Stimulated activated CD4-positive, alpha-beta T cell treated with anti-CD3 and anti-CD28 coated beads, Interleukin-1b, Interleukin-23, amount 100 ng/mL, for 48 hours (primary cell): ENCODE results near the gene FHIT.

Experiments
- DNase-seq: peaks from one replicate; pipeline ENCODE4 v3.0.0-alpha.2; 2020

The FHIT gene

DNA sequence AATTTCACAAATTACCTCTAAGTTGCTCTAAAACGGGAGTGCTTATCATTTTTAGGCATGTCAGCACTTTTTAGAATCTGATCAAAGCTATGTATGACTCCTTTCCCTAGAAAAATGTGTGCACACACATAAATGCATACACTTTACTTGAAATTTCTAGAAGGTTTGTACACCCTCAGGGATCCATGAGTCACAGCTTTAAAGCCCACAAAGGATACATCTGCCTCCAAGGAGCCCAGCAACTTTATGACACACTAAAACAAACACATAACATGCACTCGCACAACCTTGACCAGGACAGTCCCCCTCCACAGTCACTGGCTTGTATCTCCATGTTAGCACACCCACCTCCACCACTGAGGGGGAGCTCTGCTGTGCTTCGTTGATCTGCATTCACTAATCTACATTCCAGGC is 1479.5 kb downstream of the FHIT start:
- DNase-seq: no peak

- no peak for DNase-seq
These were observed 1482.0 kb downstream of the FHIT start for GRCh38 chr3:59769127-59769750.

GRCh38 chr3:59766200-59766872 is 1484.9 kb downstream of the FHIT start:
- DNase-seq: no peak

GRCh38 chr3:59764171-59764570 is 1487.1 kb downstream of the FHIT start:
- DNase-seq: no peak

DNA sequence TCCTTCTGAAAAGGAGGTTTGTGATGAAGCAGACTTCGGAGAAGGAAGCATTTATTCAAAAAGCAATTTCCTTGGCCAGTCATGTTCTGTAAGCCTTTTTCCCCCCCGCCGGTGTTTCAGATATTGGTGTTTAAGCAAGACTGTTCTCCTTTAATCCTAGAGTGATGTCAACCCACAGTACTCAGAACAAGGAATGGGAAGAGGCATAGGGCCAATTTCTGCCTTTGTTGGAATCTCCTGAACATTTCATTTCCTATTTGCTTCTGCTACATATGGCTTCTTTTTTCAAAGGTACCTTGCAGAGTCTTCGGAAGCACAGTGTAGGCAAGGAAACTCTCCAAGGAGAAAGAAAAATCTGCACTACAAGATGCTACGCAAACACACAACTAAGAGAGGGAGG is 1488.3 kb downstream of the FHIT start:
- DNase-seq: no peak

DNA sequence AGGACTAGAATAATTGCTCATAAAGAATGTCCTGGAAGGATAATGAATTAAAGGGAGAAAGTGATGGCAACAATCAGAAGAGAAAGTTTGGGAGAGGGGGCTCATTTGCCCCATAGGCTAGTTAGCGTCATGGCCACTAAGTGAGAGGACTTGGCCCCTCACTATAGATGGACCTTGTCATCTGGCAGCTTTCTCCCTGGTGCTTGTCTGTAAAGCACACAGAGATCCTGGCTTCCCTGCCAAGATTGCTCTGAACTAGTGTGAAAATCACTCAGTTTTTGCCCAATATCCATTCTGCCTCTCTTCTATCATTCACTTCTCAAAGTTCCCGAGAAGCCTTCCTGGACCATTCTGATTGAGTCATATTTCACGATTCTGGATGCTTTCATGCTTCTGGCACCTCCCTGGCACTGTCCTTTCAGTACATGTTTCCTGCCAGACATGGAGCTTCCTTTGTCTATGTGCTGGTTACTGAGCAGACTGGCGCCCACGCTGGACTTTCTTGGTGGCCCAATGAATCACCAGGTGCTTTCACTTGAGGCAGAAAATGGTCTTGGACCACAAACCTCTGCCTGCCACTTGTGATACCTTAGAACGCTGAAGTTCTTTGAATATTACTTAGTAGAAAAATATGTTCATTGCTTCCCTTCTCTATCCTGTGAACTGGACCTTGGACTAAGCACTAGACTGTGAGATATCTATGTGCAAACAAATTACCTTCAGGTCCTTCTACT is 1491.8 kb downstream of the FHIT start:
- DNase-seq: peak; percentile 37

DNA sequence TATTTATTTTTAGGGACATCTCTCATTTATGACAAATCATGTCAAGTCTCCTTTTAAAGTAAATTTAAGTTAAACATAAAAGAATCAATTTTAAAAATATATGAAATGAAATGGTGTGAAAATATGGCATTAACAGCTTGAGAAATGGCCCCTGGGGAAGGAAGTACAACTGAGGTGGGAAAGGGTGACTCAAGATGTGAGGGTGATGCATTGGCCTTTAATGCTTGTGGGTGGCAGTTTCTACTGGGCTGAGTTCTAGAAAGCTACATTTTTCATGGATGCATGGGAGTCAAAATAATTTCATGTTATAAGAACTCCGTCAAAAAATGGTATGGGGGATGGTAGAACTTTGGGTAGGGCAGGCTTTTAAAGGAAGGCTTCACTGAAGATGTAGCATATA is 1492.6 kb downstream of the FHIT start:
- DNase-seq: no peak

- no peak for DNase-seq
These were observed 1494.3 kb downstream of the FHIT start for GRCh38 chr3:59756934-59757333.

- no peak for DNase-seq
These were observed 1496.7 kb downstream of the FHIT start for GRCh38 chr3:59754456-59755129.

GRCh38 chr3:59753808-59754450 is 1497.3 kb downstream of the FHIT start:
- DNase-seq: no peak

- no peak for DNase-seq
These were observed 1498.3 kb downstream of the FHIT start for GRCh38 chr3:59752925-59753324.

DNA sequence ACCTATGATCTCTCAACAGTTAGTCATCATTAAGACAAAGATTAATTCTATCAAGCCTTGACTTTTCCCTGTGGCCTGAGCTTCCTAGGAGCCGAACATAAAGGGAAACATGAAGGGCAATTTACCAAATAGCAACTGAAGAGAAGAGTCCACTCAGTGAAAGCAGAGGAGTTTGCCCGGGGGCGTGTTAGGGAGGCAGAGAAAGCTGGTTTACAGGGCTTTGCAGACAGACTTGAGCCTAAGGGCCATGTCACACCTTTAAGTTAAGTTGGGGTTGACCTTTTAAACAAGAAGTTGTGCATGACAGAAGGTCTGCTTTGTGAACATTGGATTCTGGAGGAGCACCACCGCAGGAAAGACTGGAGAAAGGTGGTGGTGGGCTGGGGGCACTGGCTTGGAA is 1499.6 kb downstream of the FHIT start:
- no peak for DNase-seq

- no peak for DNase-seq
These were observed 1500.9 kb downstream of the FHIT start for GRCh38 chr3:59750391-59750790.

- DNase-seq: no peak
These were observed 1502.0 kb downstream of the FHIT start for GRCh38 chr3:59749291-59749690.

- no peak for DNase-seq
These were observed 1504.7 kb downstream of the FHIT start for GRCh38 chr3:59746585-59746984.

DNA sequence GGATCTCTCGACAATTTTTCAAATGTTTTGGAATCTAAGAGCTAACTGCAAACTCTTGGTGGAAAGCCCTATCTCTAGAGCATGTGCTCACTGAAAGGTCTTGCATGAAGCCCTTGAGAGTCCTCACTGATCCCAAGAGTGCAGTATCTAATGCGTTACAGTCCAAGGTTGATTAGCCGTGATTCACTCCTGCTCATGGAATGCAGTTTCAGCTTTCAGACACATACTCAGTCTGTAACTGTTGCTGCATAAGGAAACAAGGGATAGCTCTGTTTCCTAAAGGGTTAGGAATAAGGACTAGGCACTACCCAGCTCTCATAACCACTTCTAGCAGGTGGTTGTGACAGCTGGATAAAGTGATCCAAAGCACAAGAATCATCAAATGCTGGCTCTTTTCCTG is 1514.0 kb downstream of the FHIT start:
- no peak for DNase-seq

GRCh38 chr3:59734061-59734460 is 1517.2 kb downstream of the FHIT start:
- DNase-seq: no peak

GRCh38 chr3:59733041-59733809 is 1518.0 kb downstream of the FHIT start:
- DNase-seq: no peak

- DNase-seq: no peak
These were observed 1519.3 kb downstream of the FHIT start for GRCh38 chr3:59731943-59732342.

DNA sequence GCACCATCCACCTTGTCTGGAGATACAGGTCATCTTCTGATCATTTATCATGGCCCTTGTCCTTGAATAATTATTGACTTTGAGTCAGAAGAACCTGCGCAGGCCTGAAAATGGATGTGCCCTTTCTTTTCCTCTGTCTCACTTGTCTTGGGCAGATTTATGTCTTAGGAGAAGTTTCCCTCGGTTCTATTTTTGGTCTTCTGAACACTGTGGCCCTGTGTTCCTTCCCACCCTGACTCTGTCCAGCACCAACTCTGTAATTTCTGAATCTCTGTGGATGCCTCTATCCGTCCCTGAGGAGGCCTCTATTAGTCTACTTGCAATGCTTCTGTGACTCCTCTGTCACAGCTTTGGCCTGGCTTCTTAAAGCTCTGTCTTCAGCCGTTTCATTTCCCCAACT is 1520.7 kb downstream of the FHIT start:
- DNase-seq: no peak

DNA sequence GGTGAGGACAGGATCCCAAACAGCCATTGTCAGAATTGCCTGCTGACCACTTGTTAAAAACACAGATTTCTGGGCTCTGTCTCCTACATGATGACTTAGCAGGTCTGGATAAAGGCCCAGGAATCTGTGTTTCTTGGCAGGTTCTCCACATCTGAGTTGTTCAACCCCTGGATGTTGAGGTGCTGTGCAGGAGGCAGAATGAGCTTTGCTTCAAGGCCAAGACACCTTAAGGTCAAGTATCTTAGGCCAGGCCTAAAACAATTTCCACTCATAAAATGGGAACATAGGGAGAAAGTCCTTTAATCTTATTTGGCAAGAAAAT is 1522.7 kb downstream of the FHIT start:
- DNase-seq: no peak

DNA sequence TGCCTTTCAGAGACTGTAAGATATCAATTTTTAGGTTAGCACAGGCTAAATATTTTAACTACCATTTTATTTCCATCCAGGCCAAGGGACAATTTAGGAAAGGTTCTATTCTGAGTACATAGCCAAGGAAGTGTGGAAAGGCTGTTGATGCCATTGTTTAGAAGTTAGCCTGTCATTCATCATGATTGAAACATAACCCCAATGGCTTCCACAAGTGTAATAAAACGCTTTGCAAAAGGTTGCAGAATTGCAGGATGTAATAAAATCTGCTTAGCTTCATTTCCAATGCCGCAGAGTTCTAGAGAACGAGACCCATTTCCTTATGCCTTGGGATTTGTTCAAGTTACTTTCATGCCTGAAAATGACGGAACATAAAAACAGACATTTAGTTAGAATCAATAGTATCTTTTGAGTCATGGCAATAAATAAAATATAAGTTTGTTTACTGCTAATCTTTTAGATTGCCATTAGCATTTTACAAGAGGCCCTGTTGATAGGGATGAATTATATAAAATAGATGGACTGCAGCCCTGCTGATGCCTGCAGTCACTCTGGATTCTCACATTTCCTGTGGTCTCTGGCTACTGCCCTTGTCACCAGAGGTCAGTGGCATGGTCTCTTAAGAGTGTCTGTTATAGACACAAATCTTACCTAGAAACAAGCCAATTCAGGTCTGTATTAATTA is 1523.2 kb downstream of the FHIT start:
- no peak for DNase-seq
